Neural progenitor cell (in vitro differentiated cells): ENCODE results near the gene MRPL33.

Experiments
- EZH2 ChIP-seq: fragments of 200-600 bp; sonication (generic); IDR thresholded peaks from 2 replicates; pipeline ENCODE4 v1.6.1; 2017; ENCODE audit warnings: antibody characterized with exemption, mild to moderate bottlenecking, moderate library complexity
- EZH2phosphoT487 ChIP-seq: fragments of 200-600 bp; sonication (generic); IDR thresholded peaks from 2 replicates; pipeline ENCODE4 v1.6.1; 2017; ENCODE audit warnings: antibody characterized with exemption
- TF ChIP-seq, protein P1 (sequence below): fragments of 200-600 bp; sonication (generic); IDR thresholded peaks from 2 replicates; pipeline ENCODE4 v1.5.1; 2017; ENCODE audit warnings: antibody characterized with exemption, mild to moderate bottlenecking

DNA sequence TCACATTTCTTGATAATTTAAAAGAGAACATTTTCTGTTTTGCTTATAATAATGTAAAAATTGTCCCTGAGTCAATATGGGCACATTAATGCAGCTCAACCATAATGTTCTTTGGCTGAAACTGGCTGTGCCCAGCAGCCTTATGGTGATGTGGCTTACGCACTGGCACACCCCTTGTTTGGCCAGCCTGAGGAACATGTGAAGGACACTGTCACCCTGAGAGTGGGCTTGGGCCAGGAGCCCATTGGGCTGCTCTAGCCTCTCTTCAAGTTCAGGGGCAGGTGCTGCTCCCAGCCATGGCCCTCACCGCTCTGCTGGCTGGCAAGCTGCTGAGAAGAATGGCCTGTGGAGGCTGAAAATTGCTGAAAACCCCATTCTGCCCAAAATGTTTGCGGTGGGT lies 37.5 kb downstream of the MRPL33 start:
- TF ChIP-seq EZH2phosphoT487: no peak
- TF ChIP-seq, protein P1, sequence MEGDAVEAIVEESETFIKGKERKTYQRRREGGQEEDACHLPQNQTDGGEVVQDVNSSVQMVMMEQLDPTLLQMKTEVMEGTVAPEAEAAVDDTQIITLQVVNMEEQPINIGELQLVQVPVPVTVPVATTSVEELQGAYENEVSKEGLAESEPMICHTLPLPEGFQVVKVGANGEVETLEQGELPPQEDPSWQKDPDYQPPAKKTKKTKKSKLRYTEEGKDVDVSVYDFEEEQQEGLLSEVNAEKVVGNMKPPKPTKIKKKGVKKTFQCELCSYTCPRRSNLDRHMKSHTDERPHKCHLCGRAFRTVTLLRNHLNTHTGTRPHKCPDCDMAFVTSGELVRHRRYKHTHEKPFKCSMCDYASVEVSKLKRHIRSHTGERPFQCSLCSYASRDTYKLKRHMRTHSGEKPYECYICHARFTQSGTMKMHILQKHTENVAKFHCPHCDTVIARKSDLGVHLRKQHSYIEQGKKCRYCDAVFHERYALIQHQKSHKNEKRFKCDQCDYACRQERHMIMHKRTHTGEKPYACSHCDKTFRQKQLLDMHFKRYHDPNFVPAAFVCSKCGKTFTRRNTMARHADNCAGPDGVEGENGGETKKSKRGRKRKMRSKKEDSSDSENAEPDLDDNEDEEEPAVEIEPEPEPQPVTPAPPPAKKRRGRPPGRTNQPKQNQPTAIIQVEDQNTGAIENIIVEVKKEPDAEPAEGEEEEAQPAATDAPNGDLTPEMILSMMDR: no peak
- no peak for TF ChIP-seq EZH2
